Immature natural killer cell (primary cell): ENCODE measurements around the gene PDPK1. TPM values are rescaled to one million over a fixed set of nuclear protein-coding genes. Genes with fewer than 3 reads are reported as not detected.
"Not testable (repeated sequence)": the region's sequence is repeated elsewhere in the genome, so short reads cannot be mapped to it uniquely, and the experiment has no call there.

Experiments used
- DNase-seq, 3 donors: peaks; one replicate each; pipeline ENCODE4 v3.0.0; 2022; ENCODE audit warnings: mixed read lengths in 1 of 3
- H3K27ac Mint-ChIP-seq, 6 donors: one replicate each; pipeline ENCODE4 v1.8.0; 2020; ENCODE audit warnings: mixed read lengths in 6 of 6, mild to moderate bottlenecking in 5 of 6, inconsistent platforms in 4 of 6, moderate library complexity in 3 of 6
- H3K27me3 Mint-ChIP-seq, 3 donors: one replicate each; pipeline ENCODE4 v1.8.0; 2020 to 2021; ENCODE audit warnings: low read depth in 3 of 3, mild to moderate bottlenecking in 3 of 3, mixed read lengths in 3 of 3, moderate library complexity in 3 of 3, inconsistent platforms in 1 of 3
- H3K36me3 Mint-ChIP-seq, 3 donors: one replicate each; pipeline ENCODE4 v1.8.0; 2020; ENCODE audit warnings: mixed read lengths in 3 of 3, inconsistent platforms in 2 of 3, mild to moderate bottlenecking in 2 of 3
- H3K4me1 Mint-ChIP-seq, 2 donors: one replicate each; pipeline ENCODE4 v1.8.0; 2020; ENCODE audit warnings: inconsistent platforms in 2 of 2, mild to moderate bottlenecking in 2 of 2, mixed read lengths in 2 of 2, moderate library complexity in 1 of 2
- H3K4me3 Mint-ChIP-seq, 5 donors: one replicate each; pipeline ENCODE4 v1.8.0; 2020; ENCODE audit warnings: mild to moderate bottlenecking in 5 of 5, mixed read lengths in 5 of 5, inconsistent platforms in 3 of 5, moderate library complexity in 3 of 5
- H3K9me3 Mint-ChIP-seq, 6 donors: one replicate each; pipeline ENCODE4 v1.8.0; 2020; ENCODE audit warnings: mild to moderate bottlenecking in 6 of 6, mixed read lengths in 6 of 6, inconsistent platforms in 4 of 6, moderate library complexity in 3 of 6
- polyA plus RNA-seq, 3 donors: library from polyadenylated mRNA; unstranded; fragments of 300-500 nt; fragmentation: Illumina TruSeq; gene quantifications; one replicate each; pipeline ENCODE4 v1.2.3, GENCODE V29; 2021

The PDPK1 gene
- polyA plus RNA-seq, 3 donors from 2014 or later: 26.3 to 48.8 (median 27.1) TPM

DNA sequence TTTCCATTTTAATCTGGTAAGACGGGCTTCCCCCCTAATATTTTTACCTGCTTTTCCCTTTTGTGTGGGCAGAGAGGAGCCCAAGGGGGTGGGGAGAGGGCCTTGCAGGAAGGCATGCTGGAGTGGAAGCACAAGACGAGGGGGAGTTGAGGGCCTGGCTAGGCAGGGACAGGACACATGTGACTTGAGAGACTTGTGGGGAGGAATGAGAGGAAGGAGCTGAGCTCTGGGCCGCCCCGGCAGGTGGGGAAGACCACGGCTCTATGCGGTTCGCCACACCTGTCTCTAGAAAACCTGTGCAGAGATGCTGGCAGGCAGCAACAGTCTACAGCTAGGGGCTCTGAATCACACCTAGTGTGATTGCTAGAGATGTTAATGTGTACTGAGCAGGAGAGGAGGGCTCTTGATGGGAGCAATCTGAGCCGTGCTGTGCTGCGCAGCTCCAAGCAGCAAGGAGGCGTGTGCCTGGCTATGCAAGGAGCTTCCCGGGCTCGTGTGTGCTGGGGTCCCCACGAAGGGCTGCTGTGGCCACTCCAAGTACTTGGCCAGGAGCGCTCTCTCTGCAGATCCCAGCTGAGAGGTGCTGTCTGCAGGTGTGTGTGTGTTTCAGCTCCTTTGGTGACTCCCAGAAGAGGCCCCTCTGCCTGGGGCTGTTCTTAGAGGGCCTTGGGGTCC is 50.2 kb downstream of the PDPK1 start:
- no peaks in the 10 kb centered on the region for H3K9me3 Mint-ChIP-seq
- H3K36me3 Mint-ChIP-seq: peaks cover 0 to 21% (median 9%) of the 10 kb centered on the region in 3 donors
- peak overlapping the region in 2 of 6 donors; percentile 12 to 55 for H3K27ac Mint-ChIP-seq
- DNase-seq: no peak
- peaks cover 0 to 4% (median 2%) of the 10 kb centered on the region in 3 donors for H3K27me3 Mint-ChIP-seq
- peaks cover 8 to 18% of the 10 kb centered on the region in 2 donors for H3K4me1 Mint-ChIP-seq
- H3K4me3 Mint-ChIP-seq: no peak overlapping the region

DNA sequence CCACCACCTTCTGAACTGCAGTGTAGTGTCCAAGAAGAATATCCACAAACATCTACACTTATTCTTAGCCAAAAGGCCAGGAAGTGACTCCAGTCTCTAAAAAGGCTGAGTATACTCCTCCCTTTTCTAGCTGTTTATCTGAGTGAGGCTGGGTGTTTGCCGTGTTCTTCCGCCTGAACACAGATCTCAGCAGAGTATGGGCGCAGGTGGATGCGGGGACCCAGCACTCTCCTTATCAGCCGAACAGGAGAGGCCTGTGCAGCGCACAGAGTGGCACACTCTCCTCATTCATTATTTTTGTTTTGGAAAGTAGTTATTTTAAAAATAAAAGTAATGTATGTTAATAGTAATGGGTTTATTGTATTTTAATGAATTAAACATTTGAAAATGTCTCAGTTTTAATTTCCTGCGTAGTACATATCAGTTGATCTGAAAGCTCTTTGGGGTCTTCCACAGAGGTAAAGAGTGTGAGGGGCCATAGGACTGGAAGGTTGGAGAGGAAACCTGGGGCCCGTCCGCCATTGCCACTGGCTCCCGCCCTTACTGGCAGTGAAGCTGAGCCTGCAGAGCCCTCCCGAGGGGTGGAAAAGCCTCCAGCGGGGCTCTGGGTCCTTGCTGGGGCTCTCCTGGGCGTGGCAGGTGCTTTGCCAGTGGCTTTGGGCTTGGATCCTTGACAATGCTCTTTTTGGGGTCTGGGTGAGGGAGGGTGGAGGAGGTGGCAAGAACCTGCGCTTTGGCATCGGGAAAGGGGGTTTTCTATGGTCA is 53.8 kb downstream of the PDPK1 start:
- H3K4me3 Mint-ChIP-seq: no peak overlapping the region
- peaks cover 0 to 15% (median 6%) of the 10 kb centered on the region in 3 donors for H3K36me3 Mint-ChIP-seq
- H3K9me3 Mint-ChIP-seq: no peaks in the 10 kb centered on the region
- no peak for DNase-seq
- H3K4me1 Mint-ChIP-seq: peaks cover 17 to 28% of the 10 kb centered on the region in 2 donors
- peaks cover 0 to 4% (median 2%) of the 10 kb centered on the region in 3 donors for H3K27me3 Mint-ChIP-seq
- peak overlapping the region in 1 of 6 donors; percentile 63 for H3K27ac Mint-ChIP-seq

DNA sequence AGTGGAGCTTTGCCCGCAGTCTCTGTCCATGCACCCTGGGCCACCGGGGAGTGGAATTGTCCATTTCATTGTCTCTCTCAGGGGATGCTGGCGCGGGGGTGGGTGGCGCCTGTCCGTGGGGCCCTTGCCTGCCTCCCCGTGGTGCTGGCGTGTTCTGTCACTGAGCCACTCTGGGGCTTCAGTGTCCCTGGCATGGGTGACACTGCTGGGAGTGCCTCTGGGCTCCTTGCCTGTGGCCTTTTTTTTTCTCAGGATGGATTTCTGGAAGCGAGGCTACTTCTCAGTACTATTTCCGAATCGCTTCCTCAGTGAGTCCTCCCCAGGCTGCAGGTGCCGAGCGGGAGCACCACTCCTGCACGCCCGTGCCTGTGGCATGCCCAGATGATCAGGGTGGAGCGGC is 55.0 kb downstream of the PDPK1 start:
- Mint-ChIP-seq H3K27me3 (peaks cover 0 to 3% (median 2%) of the 10 kb centered on the region in 3 donors), H3K4me1 (peaks cover 17 to 28% of the 10 kb centered on the region in 2 donors), H3K27ac (peak overlapping the region in 1 of 6 donors; percentile 46), H3K4me3 (no peak overlapping the region), H3K36me3 (peaks cover 0 to 4% (median 0%) of the 10 kb centered on the region in 3 donors), H3K9me3 (no peaks in the 10 kb centered on the region)
- DNase-seq: no peak

DNA sequence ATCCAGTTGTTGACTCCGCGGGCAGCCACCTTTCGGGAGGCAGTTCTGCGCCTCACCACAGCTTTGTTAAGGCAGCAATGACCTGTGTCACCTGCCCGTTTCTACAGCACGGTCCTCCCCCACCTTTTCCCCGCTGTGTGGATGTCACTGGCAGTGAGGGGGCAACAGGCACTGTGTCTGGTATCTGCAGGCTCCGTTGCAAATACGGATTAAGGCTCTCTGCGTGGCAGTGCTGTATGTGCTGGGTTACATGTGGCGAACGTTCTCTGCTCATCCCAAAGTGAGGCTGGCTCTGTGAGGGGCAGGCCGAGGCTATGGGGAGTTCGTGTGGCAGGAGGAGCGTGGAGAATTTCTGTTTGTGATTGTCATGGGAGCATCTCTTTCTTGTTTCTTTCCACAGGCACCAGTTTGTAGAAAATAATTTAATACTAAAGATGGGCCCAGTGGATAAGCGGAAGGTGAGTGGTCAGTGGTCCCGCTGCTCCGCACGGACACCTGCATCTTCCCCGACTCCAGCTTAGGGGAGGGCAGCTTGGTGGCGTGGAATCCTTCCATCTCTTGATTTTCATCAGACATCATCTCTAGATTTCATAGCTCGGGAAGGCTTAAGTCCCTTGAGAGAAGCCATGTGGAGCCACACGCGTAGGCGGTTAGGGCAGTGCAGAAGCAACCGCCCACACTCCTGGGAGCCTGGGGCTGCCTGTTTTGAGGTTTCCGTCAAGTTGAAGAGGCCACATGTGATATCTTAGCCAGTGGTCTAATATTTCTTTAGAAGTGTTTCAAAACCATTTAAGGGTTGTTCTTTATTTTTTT is 57.8 kb downstream of the PDPK1 start:
- peaks cover 15 to 23% of the 10 kb centered on the region in 2 donors for H3K4me1 Mint-ChIP-seq
- no peaks in the 10 kb centered on the region for H3K36me3 Mint-ChIP-seq
- no peak for DNase-seq
- H3K9me3 Mint-ChIP-seq: no peaks in the 10 kb centered on the region
- H3K27ac Mint-ChIP-seq: no peak overlapping the region
- H3K4me3 Mint-ChIP-seq: no peak overlapping the region
- peaks cover 0 to 2% (median 0%) of the 10 kb centered on the region in 3 donors for H3K27me3 Mint-ChIP-seq

DNA sequence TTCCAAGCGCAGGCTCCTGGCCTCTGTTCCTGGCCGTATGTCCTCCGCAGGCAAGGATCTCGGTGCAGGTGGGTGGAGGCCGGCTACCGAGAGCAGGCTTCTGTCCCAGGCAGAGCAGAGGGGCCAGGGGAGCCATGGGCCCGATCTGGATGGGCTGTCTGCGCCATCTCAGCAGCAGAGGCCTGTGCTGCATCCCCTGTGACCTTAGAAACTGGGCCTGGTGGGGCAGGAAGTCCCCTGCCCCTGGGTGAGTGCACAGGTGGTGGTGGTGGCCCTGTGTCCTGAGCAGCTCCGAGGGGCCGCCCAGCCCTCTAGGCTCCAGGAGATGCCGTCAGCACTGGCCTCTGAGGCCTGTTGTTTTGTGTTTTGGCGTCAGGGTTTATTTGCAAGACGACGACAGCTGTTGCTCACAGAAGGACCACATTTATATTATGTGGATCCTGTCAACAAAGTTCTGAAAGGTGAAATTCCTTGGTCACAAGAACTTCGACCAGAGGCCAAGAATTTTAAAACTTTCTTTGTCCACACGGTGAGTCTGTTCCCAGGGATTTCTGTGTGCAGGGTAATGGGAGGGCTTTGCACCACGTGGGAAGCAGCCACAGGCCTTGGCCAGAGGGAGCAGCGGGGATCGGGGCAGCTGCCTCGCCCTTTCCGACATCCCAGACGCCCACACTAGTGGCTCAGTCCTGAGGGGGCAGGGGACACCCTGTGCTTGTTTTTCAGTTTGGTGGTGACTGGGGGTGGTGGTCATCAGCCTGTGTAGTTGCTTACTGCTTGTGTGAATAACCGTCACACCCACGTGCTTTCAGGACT is 59.1 kb downstream of the PDPK1 start:
- peaks cover 14 to 20% of the 10 kb centered on the region in 2 donors for H3K4me1 Mint-ChIP-seq
- no peaks in the 10 kb centered on the region for H3K9me3 Mint-ChIP-seq
- peaks cover 0 to 2% (median 0%) of the 10 kb centered on the region in 3 donors for H3K27me3 Mint-ChIP-seq
- no peaks in the 10 kb centered on the region for H3K36me3 Mint-ChIP-seq
- H3K4me3 Mint-ChIP-seq: no peak overlapping the region
- no peak overlapping the region for H3K27ac Mint-ChIP-seq
- no peak for DNase-seq

DNA sequence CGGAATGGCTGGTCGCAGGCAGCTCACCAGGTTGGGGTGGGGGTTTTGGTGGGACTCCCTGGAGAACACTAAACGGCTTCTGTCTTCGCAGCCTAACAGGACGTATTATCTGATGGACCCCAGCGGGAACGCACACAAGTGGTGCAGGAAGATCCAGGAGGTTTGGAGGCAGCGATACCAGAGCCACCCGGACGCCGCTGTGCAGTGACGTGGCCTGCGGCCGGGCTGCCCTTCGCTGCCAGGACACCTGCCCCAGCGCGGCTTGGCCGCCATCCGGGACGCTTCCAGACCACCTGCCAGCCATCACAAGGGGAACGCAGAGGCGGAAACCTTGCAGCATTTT is 59.7 kb downstream of the PDPK1 start:
- no peak overlapping the region for H3K27ac Mint-ChIP-seq
- peaks cover 0 to 2% (median 0%) of the 10 kb centered on the region in 3 donors for H3K27me3 Mint-ChIP-seq
- H3K4me1 Mint-ChIP-seq: peaks cover 13 to 14% of the 10 kb centered on the region in 2 donors
- DNase-seq: no peak
- H3K9me3 Mint-ChIP-seq: no peaks in the 10 kb centered on the region
- H3K36me3 Mint-ChIP-seq: no peaks in the 10 kb centered on the region
- no peak overlapping the region for H3K4me3 Mint-ChIP-seq

DNA sequence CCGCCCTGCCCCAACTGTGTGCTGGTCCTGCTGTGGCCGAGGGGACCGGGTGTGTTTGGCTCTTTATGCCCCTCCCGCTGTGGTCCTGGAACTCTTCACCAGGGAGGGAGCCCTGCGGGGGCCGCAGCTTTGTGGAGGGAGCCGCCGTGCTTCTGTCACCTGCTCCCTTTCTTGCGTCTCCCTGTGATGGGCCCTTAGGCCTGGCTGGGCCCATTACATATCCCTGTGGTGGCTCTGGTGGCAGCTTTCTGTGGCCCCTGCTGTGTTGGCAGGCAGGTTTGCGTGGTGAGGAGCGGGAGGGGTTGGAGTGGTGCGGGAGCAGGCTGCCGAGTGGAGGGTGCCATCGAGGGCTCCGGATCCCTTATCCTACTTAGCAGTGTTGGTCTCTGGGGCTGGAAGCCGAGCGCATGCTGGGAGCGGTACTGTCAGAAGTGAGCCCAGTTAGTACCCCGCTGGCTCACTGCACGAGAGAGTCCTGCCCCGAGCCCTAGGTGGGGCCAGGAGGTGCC is 60.4 kb downstream of the PDPK1 start:
- Mint-ChIP-seq H3K36me3 (no peaks in the 10 kb centered on the region), H3K27ac (no peak overlapping the region), H3K9me3 (no peaks in the 10 kb centered on the region), H3K4me3 (no peak overlapping the region), H3K27me3 (peaks cover 0 to 2% (median 0%) of the 10 kb centered on the region in 3 donors), H3K4me1 (peaks cover 13 to 14% of the 10 kb centered on the region in 2 donors)
- DNase-seq: no peak

DNA sequence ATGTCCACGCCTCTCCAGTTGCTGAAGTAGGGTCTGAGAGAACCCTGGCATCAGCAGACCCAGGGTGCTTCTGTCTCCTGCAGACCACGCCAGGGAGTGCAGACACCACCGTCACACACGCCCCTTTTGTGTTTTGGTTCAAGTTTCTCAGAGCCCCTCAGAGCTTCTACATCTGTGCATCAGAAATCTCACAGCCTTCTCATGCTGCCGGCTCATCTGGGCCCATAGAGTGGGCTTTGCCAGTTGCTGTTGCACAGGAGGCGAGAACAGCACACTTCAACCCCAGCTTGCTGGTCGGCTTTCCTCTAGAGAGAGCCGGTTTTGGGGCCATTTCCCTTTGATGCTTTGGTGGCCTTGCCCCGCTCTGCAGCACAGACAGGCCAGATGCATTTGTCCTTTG is 60.9 kb downstream of the PDPK1 start:
- Mint-ChIP-seq H3K9me3 (no peaks in the 10 kb centered on the region), H3K27me3 (peaks cover 0 to 3% (median 0%) of the 10 kb centered on the region in 3 donors), H3K4me3 (no peak overlapping the region), H3K27ac (no peak overlapping the region), H3K36me3 (no peaks in the 10 kb centered on the region), H3K4me1 (peaks cover 12 to 14% of the 10 kb centered on the region in 2 donors)
- no peak for DNase-seq

DNA sequence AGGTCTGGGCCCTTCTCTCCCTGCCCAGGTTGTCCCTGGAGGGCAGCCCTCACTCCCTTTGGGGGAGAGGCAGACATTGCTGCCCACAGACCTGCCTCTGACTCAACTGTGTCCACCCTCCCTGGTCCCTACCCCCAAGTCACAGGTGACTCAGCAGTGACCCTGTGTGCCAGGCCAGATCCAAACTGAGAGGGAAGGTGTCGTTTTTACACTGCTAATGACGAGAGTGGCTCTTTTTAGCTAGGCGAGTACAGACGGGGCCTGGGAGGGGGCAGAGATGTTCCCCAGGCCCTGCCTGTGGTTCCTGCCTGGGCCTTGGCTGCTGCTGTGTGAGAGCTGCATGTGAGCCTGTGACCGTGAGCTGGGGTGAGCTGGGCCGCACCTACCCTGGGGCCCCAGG is 61.3 kb downstream of the PDPK1 start:
- peaks cover 13 to 15% of the 10 kb centered on the region in 2 donors for H3K4me1 Mint-ChIP-seq
- H3K27me3 Mint-ChIP-seq, DNase-seq, H3K36me3 Mint-ChIP-seq, H3K4me3 Mint-ChIP-seq, H3K9me3 Mint-ChIP-seq: not testable (repeated sequence)
- peak overlapping the region in 1 of 6 donors; percentile 16 for H3K27ac Mint-ChIP-seq

DNA sequence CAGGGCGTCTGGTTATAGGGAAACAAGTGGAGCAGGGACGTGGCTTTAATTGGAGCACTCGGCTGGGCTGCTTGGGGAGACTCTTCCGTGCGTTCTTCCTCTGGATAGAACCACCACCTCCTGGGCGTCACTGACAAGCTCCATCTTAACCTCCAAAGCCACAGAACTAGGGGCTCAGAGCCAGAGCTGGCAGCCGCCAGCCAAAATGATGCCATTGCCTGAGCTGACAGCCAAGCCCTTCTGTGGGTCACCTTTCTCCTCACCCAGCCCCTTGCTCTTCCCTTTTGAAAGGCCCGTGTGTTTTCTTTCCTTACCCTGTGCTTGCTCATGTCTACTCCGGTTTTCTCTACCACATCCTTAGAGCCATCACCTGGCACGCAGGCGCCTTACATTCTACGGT is 62.0 kb downstream of the PDPK1 start:
- H3K27me3 Mint-ChIP-seq, H3K4me3 Mint-ChIP-seq, H3K9me3 Mint-ChIP-seq, DNase-seq, H3K27ac Mint-ChIP-seq, H3K36me3 Mint-ChIP-seq: not testable (repeated sequence)
- peaks cover 14 to 18% of the 10 kb centered on the region in 2 donors for H3K4me1 Mint-ChIP-seq

DNA sequence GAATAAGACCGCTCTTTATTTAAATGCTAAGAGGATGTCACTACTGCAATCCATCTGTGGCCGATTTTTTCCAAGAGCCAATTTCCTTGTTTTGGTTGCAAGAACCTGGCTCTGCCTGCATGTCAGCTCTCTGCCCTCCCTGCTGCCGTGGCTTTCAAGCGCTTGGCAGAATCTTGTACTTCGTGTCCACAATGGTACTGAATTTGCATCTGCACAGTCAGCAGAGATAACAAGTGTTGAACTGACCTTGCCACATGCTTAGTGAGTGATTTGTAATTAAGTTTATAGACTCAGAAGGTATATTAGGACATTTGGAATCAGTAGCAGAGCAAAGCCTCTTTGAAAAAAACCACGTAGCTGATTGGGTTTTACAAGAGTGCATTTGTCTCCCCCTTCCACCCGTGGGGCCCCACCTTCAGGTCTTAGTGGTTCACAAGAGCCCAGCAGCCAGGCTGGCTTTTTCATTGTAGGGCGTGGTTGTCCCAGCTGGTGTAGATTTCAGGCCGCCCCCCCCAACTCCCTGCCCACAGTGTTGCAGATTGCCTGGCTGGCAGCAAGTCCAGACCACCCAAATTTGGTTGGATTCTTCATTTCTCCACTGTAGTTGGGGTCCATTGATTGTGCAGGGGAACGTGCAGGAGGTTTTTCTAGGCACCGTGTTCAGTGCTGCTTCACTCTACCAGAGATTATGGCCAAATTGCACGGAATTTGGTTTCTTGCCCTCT is 63.6 kb downstream of the PDPK1 start:
- H3K27ac Mint-ChIP-seq: peak overlapping the region in 1 of 6 donors; percentile 64
- peaks cover 18 to 19% of the 10 kb centered on the region in 2 donors for H3K4me1 Mint-ChIP-seq
- not testable (repeated sequence) for H3K27me3 Mint-ChIP-seq, H3K9me3 Mint-ChIP-seq, H3K36me3 Mint-ChIP-seq, H3K4me3 Mint-ChIP-seq, DNase-seq

DNA sequence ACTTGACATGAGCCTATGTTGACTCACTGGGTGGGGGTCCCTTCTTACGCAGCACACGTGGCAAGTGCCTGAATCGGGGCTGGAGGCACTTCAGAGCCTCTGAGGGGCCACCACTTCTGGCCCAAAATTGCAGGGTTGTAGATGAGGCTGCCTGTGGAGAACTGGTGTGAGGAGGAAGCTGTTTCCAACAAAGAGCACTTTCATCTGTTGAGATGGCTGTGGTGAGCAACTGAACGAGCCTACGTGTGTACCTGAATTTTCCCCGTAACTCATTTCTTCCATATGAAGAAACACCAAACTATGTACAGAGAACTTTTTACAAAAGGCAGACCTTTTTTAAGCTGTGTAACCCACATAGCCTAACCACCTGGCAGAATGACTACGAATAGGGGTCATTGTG is 64.4 kb downstream of the PDPK1 start:
- H3K36me3 Mint-ChIP-seq, DNase-seq, H3K27me3 Mint-ChIP-seq, H3K9me3 Mint-ChIP-seq: not testable (repeated sequence)
- Mint-ChIP-seq H3K4me3 (peak overlapping the region in 2 of 5 donors; percentile 12 to 50), H3K27ac (peak overlapping the region in 1 of 6 donors; percentile 57), H3K4me1 (peaks cover 18 to 20% of the 10 kb centered on the region in 2 donors)
